Activated B cell treated with CpG ODN at 0.5 μM for 24 hours (primary cell): ENCODE results near the gene LRRIQ1. TPM values are rescaled to one million over a fixed set of nuclear protein-coding genes. Genes with fewer than 3 reads are reported as not detected.

Experiments used
- ATAC-seq: fragments of 200-7000 bp; cut with Tn5 transposase; one replicate; pipeline ENCODE4 v1.10.0; 2021; ENCODE audit warnings: low read depth, mild to moderate bottlenecking, moderate library complexity
- CTCF ChIA-PET: fragments of 350-600 bp; sonication (Branson Sonifier 250); formaldehyde crosslinking; loops from one replicate; lab custom pipeline; 2021; ENCODE audit warnings: antibody characterized with exemption; lab: Charles Lee
- POLR2A ChIA-PET: fragments of 350-600 bp; sonication (Branson Sonifier 250); formaldehyde crosslinking; loops from one replicate; lab custom pipeline; 2021; ENCODE audit warnings: antibody characterized with exemption; lab: Charles Lee
- DNase-seq: peaks from one replicate; pipeline ENCODE4 v3.0.0; 2022
- H3K27ac Mint-ChIP-seq: one replicate; pipeline ENCODE4 v1.8.0; 2020; ENCODE audit warnings: mixed read lengths
- H3K27me3 Mint-ChIP-seq: one replicate; pipeline ENCODE4 v1.8.0; 2021; ENCODE audit warnings: mixed read lengths
- H3K36me3 Mint-ChIP-seq: one replicate; pipeline ENCODE4 v1.8.0; 2021; ENCODE audit warnings: low read depth, mixed read lengths
- H3K4me1 Mint-ChIP-seq: one replicate; pipeline ENCODE4 v1.8.0; 2021; ENCODE audit warnings: mixed read lengths
- H3K4me3 Mint-ChIP-seq: one replicate; pipeline ENCODE4 v1.8.0; 2020; ENCODE audit warnings: mild to moderate bottlenecking, mixed read lengths
- H3K9me3 Mint-ChIP-seq: one replicate; pipeline ENCODE4 v1.8.0; 2020; ENCODE audit warnings: mixed read lengths
- CTCF ChIP-seq: fragments of 200-600 bp; IDR thresholded peaks from one replicate; pipeline ENCODE4 v1.8.0; 2022; ENCODE audit warnings: antibody characterized with exemption, mild to moderate bottlenecking
- intact Hi-C: fragments of 100-400 bp; cut with micrococcal nuclease; formaldehyde crosslinking; loops from one replicate; pipeline ENCODE4 v1.15.1; 2024
- total RNA-seq: library from RNA; stranded (reverse); gene quantifications from 2 replicates; pipeline ENCODE4 v1.2.3, GENCODE V29; 2022

Gene LRRIQ1
- not detected in 2 replicates for total RNA-seq

- POLR2A ChIA-PET, result no interaction called here
- H3K27ac Mint-ChIP-seq, result no peak within 1 kb of the TSS
- H3K36me3 Mint-ChIP-seq, result no peaks in the 10 kb centered on the region
- no peak for ATAC-seq
- DNase-seq, result no peak
- no peaks in the 10 kb centered on the region for H3K9me3 Mint-ChIP-seq
- peaks cover 6% of the 10 kb centered on the region for H3K4me1 Mint-ChIP-seq
- CTCF ChIA-PET, result no interaction called here
- H3K4me3 Mint-ChIP-seq, result peak within 1 kb of the TSS; percentile 69
- intact Hi-C loops, result no loop called here
- no peak for TF ChIP-seq CTCF
- H3K27me3 Mint-ChIP-seq, result no peaks in the 10 kb centered on the region
Measured at GRCh38 chr12:85036234-85036707, at the start of gene LRRIQ1, which contains the start of gene TSPAN19. TSS of gene LRRIQ1 (plus strand) at chr12:85036351. CDS start at chr12:85038177, 1,826 bp downstream. TSS of gene TSPAN19 (minus strand) at chr12:85036277. CDS start at chr12:85029946, 6,331 bp downstream.

GRCh38 chr12:84986586-84986985, 49.6 kb upstream of the LRRIQ1 start:
- H3K9me3 Mint-ChIP-seq, result no peaks in the 10 kb centered on the region
- H3K4me3 Mint-ChIP-seq, result no peak overlapping the region
- TF ChIP-seq CTCF, result no peak
- CTCF ChIA-PET, result no interaction called here
- no peaks in the 10 kb centered on the region for H3K27me3 Mint-ChIP-seq
- H3K27ac Mint-ChIP-seq, result no peak overlapping the region
- POLR2A ChIA-PET, result no interaction called here
- DNase-seq, result no peak
- intact Hi-C loops, result no loop called here
- no peaks in the 10 kb centered on the region for H3K36me3 Mint-ChIP-seq
- H3K4me1 Mint-ChIP-seq, result no peaks in the 10 kb centered on the region
- no peak for ATAC-seq

GRCh38 chr12:84994426-84994825, 41.7 kb upstream of the LRRIQ1 start:
- POLR2A ChIA-PET, result no interaction called here
- no peak overlapping the region for H3K4me3 Mint-ChIP-seq

GRCh38 chr12:84995641-84996040, 40.5 kb upstream of the LRRIQ1 start:
- POLR2A ChIA-PET, result no interaction called here
- Mint-ChIP-seq H3K27ac (no peak overlapping the region), H3K4me3 (no peak overlapping the region), H3K9me3 (no peaks in the 10 kb centered on the region), H3K4me1 (no peaks in the 10 kb centered on the region), H3K27me3 (no peaks in the 10 kb centered on the region), H3K36me3 (no peaks in the 10 kb centered on the region)
- DNase-seq (no peak), ATAC-seq (no peak)
- no peak for TF ChIP-seq CTCF
- intact Hi-C loops, result no loop called here
- CTCF ChIA-PET, result no interaction called here

More at GRCh38 chr12:84994426-84994825, 41.7 kb upstream of the LRRIQ1 start:
- no peaks in the 10 kb centered on the region for H3K9me3 Mint-ChIP-seq
- TF ChIP-seq CTCF, result no peak
- no peaks in the 10 kb centered on the region for H3K27me3 Mint-ChIP-seq
- ATAC-seq, result no peak
- intact Hi-C loops, result no loop called here
- no peaks in the 10 kb centered on the region for H3K4me1 Mint-ChIP-seq
- H3K27ac Mint-ChIP-seq, result no peak overlapping the region
- no peak for DNase-seq
- H3K36me3 Mint-ChIP-seq, result no peaks in the 10 kb centered on the region
- CTCF ChIA-PET, result no interaction called here

GRCh38 chr12:84996759-84997158, 39.4 kb upstream of the LRRIQ1 start:
- DNase-seq, result no peak
- H3K9me3 Mint-ChIP-seq, result no peaks in the 10 kb centered on the region
- no peak overlapping the region for H3K27ac Mint-ChIP-seq
- H3K4me3 Mint-ChIP-seq, result no peak overlapping the region
- ChIA-PET CTCF (no interaction called here), POLR2A (no interaction called here)
- intact Hi-C loops, result no loop called here
- no peaks in the 10 kb centered on the region for H3K27me3 Mint-ChIP-seq
- H3K4me1 Mint-ChIP-seq, result no peaks in the 10 kb centered on the region
- H3K36me3 Mint-ChIP-seq, result no peaks in the 10 kb centered on the region
- no peak for TF ChIP-seq CTCF
- ATAC-seq, result no peak
